ENCODE data around the gene LRP1.

GRCh38 chr12:57175428-57176138 is 47.3 kb downstream of the LRP1 start:
- TF ChIP-seq CTCF (IDR thresholded peaks at IDR 0.05; ENCODE audit: insufficient read depth, low read depth, low read length) (peak; percentile 66), EZH2 (IDR thresholded peaks at IDR 0.05; ENCODE audit: insufficient read depth, low read length) (no peak)

Measured in astrocyte (in vitro differentiated cells and primary cell).